Psoas muscle (tissue), 8 donors: ENCODE measurements around the gene LSM4. TPM values are rescaled to one million over a fixed set of nuclear protein-coding genes. Genes with fewer than 3 reads are reported as not detected.

Source experiments
- ATAC-seq, 4 donors: fragments of 200-7000 bp; cut with Tn5 transposase; one replicate each; pipeline ENCODE4 v1.9.1; 2020; ENCODE audit warnings: moderate library complexity in 3 of 4, mild to moderate bottlenecking in 2 of 4
- DNase-seq, 2 donors: peaks; one replicate each; pipeline ENCODE4 v3.0.0-alpha.2; 2020
- H3K27ac ChIP-seq: fragments of 200-600 bp; one replicate; pipeline ENCODE4 v1.8.0; 2022
- H3K27me3 ChIP-seq, 3 donors: fragments of 200-600 bp in 1 of 3; one replicate each; pipeline versions ENCODE4 v1.6.1 to v1.8.0; 2013 to 2022; ENCODE audit warnings: low read length in 2 of 3, mild to moderate bottlenecking in 2 of 3, moderate library complexity in 1 of 3; ENCODE audit not compliant: insufficient read depth in 3 of 3
- H3K36me3 ChIP-seq, 2 donors: fragments of 200-600 bp in 1 of 2; one replicate each; pipeline versions ENCODE4 v1.6.1 to v1.8.0; 2013 to 2022; ENCODE audit warnings: low read depth in 1 of 2, mild to moderate bottlenecking in 1 of 2, moderate library complexity in 1 of 2; ENCODE audit not compliant: insufficient read depth in 1 of 2
- H3K4me1 ChIP-seq: fragments of 200-600 bp; one replicate; pipeline ENCODE4 v1.8.0; 2022
- H3K4me3 ChIP-seq: fragments of 200-600 bp; one replicate; pipeline ENCODE4 v1.8.0; 2022; ENCODE audit warnings: mild to moderate bottlenecking
- H3K9me3 ChIP-seq: fragments of 200-600 bp; one replicate; pipeline ENCODE4 v1.8.0; 2022
- WGBS, 3 donors: extraction: QIAGEN DNeasy Blood & Tissue Kit; methylation state at CpG; one replicate each; pipeline versions ENCODE4 v1.1.6 to v1.1.7; 2013; 5-methylcytosine and 5-hydroxymethylcytosine counted together
- intact Hi-C, 2 donors: fragments of 100-400 bp; cut with DNase I; formaldehyde crosslinking; loops; one replicate each; pipeline versions ENCODE4 v1.11.0 to v1.14.2; 2022
- polyA plus RNA-seq, 3 donors: library from polyadenylated mRNA; stranded (reverse); fragments of 200-250 nt; gene quantifications; one replicate each; pipeline ENCODE4 v1.2.3, GENCODE V29; 2013
- total RNA-seq, 4 donors: library from RNA; stranded (reverse); fragmentation: NEBNext Ultra II Directional in 2 of 4; extraction: Animal tissue kit (Norgen Biotek cat#: 25700) in 2 of 4; gene quantifications; one replicate each; pipeline versions ENCODE4 v1.2.1 to v1.2.4, GENCODE V29; 2021 to 2023
- TF ChIP-seq, protein P1 (sequence below): fragments of 200-600 bp; IDR thresholded peaks from one replicate; pipeline ENCODE4 v1.8.0; 2022; ENCODE audit warnings: antibody characterized with exemption
- donor health status: healthy with polysubstance abuse.
- donor health status: DM: no; HTN: no; CAD: no; lungs with moderate emphysema.
- donor health status: Bipolar disorder and iron deficiency.
- donor health status: healthy.
- donor health status: DM: yes; HTN: yes; CAD: no.
- donor health status: DM: no; HTN: no; CAD: no.
- donor health status: DM: no; HTN: no; CAD: no.
- donor health status: DM: yes; HTN: yes; CAD: no.

Gene LSM4
- total and polyA plus RNA-seq, 7 donors: 87.9 to 215 (median 132) TPM

DNA sequence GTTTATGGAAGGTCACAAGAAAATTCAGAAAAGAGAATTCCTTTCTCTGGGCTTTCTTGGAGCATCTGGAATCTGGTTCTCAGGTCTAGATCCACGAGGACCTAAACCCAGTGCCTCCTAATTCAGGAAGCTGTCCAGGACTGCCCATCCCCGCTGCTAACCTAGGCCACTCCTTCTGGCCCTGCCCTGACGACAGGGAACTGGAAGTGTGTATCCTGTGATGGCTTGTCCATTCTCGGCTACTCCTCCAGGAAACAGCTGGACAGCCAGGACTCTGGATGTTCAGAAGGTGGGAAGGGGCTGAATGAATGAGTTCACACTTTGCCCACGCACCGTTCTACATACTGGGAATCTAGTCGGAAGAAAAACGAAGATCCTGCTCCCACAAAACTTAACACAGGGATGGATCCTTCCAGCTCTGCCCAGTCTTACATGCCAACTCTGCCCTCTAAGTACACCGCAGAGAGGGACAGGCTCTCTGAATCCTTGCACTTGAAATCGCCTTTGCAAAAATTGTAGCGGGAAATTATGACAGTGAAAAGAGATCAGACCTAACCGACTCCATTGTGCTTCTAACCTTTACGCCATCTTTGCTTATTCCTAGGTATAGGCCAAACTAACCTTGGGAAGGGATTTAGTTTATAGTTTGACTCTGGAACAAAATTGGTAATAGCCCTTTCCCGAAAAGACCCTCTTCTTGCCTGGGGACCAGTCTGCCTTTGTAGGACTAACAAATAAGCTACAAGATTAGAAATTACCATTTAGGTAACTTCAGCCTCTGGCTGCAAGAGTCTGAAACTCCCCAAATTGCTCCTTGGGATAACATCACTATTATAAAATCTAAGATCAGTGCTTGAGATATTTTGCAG is 1.8 kb downstream of the LSM4 start:
- intact Hi-C loops: loop anchor here in 1 of 2 donors (2.0 kb wide), 1 partner anchor 14 kb away; no protein-coding TSS in a partner anchor
- TF ChIP-seq, protein P1, sequence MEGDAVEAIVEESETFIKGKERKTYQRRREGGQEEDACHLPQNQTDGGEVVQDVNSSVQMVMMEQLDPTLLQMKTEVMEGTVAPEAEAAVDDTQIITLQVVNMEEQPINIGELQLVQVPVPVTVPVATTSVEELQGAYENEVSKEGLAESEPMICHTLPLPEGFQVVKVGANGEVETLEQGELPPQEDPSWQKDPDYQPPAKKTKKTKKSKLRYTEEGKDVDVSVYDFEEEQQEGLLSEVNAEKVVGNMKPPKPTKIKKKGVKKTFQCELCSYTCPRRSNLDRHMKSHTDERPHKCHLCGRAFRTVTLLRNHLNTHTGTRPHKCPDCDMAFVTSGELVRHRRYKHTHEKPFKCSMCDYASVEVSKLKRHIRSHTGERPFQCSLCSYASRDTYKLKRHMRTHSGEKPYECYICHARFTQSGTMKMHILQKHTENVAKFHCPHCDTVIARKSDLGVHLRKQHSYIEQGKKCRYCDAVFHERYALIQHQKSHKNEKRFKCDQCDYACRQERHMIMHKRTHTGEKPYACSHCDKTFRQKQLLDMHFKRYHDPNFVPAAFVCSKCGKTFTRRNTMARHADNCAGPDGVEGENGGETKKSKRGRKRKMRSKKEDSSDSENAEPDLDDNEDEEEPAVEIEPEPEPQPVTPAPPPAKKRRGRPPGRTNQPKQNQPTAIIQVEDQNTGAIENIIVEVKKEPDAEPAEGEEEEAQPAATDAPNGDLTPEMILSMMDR: no peak
- 70 to 75% (median 73%) methylated on average over 13 to 14 of the region's 14 CpGs for WGBS, 3 donors
- Histone ChIP-seq H3K36me3 (no peaks in the 10 kb centered on the region), H3K27me3 (no peaks in the 10 kb centered on the region), H3K9me3 (no peaks in the 10 kb centered on the region), H3K27ac (peak overlapping the region; percentile 89), H3K4me3 (no peak overlapping the region), H3K4me1 (peaks cover 38% of the 10 kb centered on the region)
- ATAC-seq (no peak), DNase-seq (no peak)

DNA sequence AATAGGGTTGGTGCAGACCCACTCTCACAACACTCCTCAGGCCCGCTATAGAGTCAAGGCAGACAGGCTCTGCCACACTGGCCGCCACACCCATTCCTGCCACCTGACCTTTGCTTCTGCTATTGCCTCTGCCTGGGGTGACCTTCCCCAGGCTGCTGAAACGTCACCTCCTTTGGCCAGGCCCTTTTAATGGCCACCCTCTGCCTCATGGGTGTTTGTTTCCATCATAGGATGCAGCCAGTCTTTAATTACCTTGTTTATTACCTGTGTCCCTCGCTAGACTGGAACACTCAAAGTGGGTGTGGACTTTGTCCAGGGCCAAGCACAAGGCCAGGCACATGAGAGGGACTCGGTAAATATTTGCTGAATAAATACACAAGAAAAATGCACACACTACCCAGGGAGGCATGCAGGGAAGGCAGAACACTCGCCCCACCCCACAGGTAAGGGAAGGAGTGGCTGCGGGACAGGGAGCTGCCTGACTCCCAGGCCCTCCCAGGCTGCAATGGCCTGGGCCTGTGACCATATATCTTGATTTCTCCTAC is 3.2 kb downstream of the LSM4 start:
- Histone ChIP-seq H3K4me1 (peaks cover 38% of the 10 kb centered on the region), H3K27ac (no peak overlapping the region), H3K4me3 (no peak overlapping the region), H3K9me3 (no peaks in the 10 kb centered on the region), H3K27me3 (no peaks in the 10 kb centered on the region), H3K36me3 (peaks cover 0 to 9% of the 10 kb centered on the region in 2 donors)
- ATAC-seq (no peak), DNase-seq (no peak)
- intact Hi-C loops: loop anchor here in 1 of 2 donors (2.0 kb wide), 1 partner anchor 13 kb away; no protein-coding TSS in a partner anchor
- 78 to 85% (median 84%) methylated on average over 7 of the region's 7 CpGs for WGBS, 3 donors
- TF ChIP-seq, protein P1: no peak

DNA sequence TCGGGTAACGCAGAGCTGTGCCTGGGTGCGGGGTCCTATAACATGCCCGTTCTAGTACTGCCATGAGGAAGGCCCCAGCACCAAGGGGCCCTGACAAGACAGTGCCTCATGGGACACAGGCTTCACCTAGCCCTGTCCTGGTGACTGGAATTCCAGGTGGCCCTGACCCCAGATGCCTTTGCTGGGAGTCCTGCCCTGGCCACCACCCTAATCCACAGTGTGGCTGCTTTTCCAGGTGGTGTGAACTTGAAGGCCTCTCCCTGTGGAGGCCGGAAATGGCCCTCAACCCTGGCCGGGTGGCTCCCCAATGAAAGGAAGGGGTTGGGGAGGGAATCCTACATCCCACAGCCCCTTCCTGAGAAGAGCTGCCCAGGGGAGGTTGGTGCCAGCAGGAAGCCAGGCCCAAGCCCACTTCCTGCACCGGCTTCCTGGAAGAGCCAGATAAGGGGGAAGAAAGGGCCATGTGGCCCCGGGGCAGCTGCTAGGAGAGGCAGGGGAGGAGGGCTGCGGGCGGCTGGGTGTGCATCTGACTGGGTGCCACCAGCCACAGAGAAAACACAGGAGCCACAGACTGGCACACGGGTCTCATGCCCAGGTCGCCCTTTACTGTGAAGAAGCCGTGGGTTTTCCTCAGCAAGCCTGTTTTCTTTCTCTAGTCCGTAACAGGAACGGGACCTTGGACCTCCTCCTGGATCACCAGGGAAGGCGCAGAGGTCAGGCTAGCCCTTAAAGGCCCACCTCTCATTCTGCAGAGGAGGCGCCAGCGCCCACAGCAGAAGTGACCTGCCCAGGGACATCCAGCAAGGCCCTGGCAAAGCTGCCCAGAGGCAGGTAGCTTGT is 4.7 kb downstream of the LSM4 start:
- Histone ChIP-seq H3K27ac (peak overlapping the region; percentile 46), H3K36me3 (peaks cover 0 to 23% of the 10 kb centered on the region in 2 donors), H3K4me3 (no peak overlapping the region), H3K4me1 (peaks cover 26% of the 10 kb centered on the region), H3K9me3 (no peaks in the 10 kb centered on the region), H3K27me3 (no peaks in the 10 kb centered on the region)
- 66 to 77% (median 71%) methylated on average over 12 to 18 of the region's 18 CpGs for WGBS, 3 donors
- no peak for ATAC-seq
- DNase-seq: no peak
- intact Hi-C loops: no loop called here
- TF ChIP-seq, protein P1: no peak

DNA sequence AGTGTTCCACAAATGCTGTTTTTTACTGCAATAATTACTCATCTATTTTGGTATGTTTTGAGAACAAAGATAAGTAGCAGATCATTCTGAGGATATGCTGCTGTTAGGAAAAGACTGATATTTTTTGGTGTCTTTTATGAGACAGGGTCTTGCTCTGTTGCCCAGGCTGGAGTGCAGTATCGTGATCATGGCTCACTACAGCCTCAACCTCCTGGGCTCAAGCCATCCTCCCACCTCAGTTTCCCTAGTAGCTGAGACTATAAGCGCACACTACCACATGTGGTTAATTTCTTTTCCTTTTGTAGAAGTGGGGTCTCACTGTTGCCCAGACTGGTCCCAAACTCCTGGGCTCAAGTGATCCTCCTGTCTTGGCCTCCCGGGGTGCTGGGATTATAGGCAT is 9.5 kb downstream of the LSM4 start:
- H3K4me3 ChIP-seq: no peak overlapping the region
- peaks cover 0 to 63% of the 10 kb centered on the region in 2 donors for H3K36me3 ChIP-seq
- 92 to 97% (median 96%) methylated on average over 3 of the region's 3 CpGs for WGBS, 3 donors
- H3K27ac ChIP-seq: no peak overlapping the region
- TF ChIP-seq, protein P1: no peak
- no peaks in the 10 kb centered on the region for H3K27me3 ChIP-seq
- no peaks in the 10 kb centered on the region for H3K9me3 ChIP-seq
- H3K4me1 ChIP-seq: peaks cover 4% of the 10 kb centered on the region
- ATAC-seq: no peak
- no peak for DNase-seq
- intact Hi-C loops: no loop called here
